Pancreas (tissue), 10 donors: ENCODE measurements around the gene SLC26A8. TPM values are rescaled to one million over a fixed set of nuclear protein-coding genes. Genes with fewer than 3 reads are reported as not detected.

Experiments used
- ATAC-seq, 4 donors: fragments of 200-7000 bp; cut with Tn5 transposase; one replicate each; pipeline versions ENCODE4 v1.8.0 to v1.9.1; 2020; ENCODE audit warnings: mild to moderate bottlenecking in 4 of 4, moderate library complexity in 4 of 4
- DNase-seq, 6 donors: peaks; one replicate each; pipeline ENCODE4 v3.0.0-alpha.2; 2020
- FAIRE-seq: peaks from 2 replicates; lab custom pipeline; 2012; peaks lifted over from hg19 to GRCh38; lab: Jason Lieb, UNC
- H3K27ac ChIP-seq, 4 donors: fragments of 200-600 bp; sonication (generic); 1 replicate in 3 of 4; 2 replicates in 1 of 4; pipeline versions ENCODE4 v1.5.0 to v1.8.0; 2020
- H3K27me3 ChIP-seq, 4 donors: fragments of 200-600 bp; one replicate each; pipeline ENCODE4 v1.8.0; 2021
- H3K36me3 ChIP-seq, 3 donors: fragments of 200-600 bp; sonication (generic) in 1 of 3; one replicate each; pipeline versions ENCODE4 v1.5.0 to v1.8.0; 2020 to 2021
- H3K4me1 ChIP-seq, 3 donors: fragments of 200-600 bp; one replicate each; pipeline ENCODE4 v1.8.0; 2021
- H3K4me3 ChIP-seq, 4 donors: fragments of 200-600 bp; sonication (generic) in 2 of 4; one replicate each; pipeline versions ENCODE4 v1.5.0 to v1.8.0; 2020 to 2021
- H3K9me3 ChIP-seq, 4 donors: fragments of 200-600 bp; one replicate each; pipeline ENCODE4 v1.8.0; 2021
- CTCF ChIP-seq, 4 donors: fragments of 200-600 bp; sonication (generic) in 3 of 4; IDR thresholded peaks; one replicate each; pipeline versions ENCODE4 v1.5.0 to v1.8.0; 2021; ENCODE audit warnings: antibody characterized with exemption in 4 of 4
- WGBS, 2 donors: extraction: QIAGEN DNeasy Blood & Tissue Kit; methylation state at CpG; one replicate each; pipeline ENCODE4 v1.1.7; 2013; 5-methylcytosine and 5-hydroxymethylcytosine counted together
- intact Hi-C, 3 donors: fragments of 100-400 bp; cut with DNase I; formaldehyde crosslinking; loops; one replicate each; pipeline versions ENCODE4 v1.11.1 to v1.14.2; 2022
- polyA plus RNA-seq, 2 donors: library from polyadenylated mRNA; stranded (reverse); fragments of 200-250 nt; gene quantifications; one replicate each; pipeline ENCODE4 v1.2.3, GENCODE V29; 2013
- total RNA-seq, 6 donors: library from RNA; stranded (reverse); fragmentation: NEBNext Ultra II Directional in 4 of 6; extraction: Animal tissue kit (Norgen Biotek cat#: 25700) in 4 of 6; gene quantifications; one replicate each; pipeline versions ENCODE4 v1.2.1 to v1.2.4, GENCODE V29; 2021 to 2023
- donor health status: healthy with polysubstance abuse.
- donor health status: DM: no; HTN: no; CAD: no; lungs with moderate emphysema.
- donor health status: DM: no; HTN: no; CAD: no.
- donor health status: control.
- donor health status: control.
- donor health status: Bipolar disorder and iron deficiency.
- donor health status: DM: yes; HTN: yes; CAD: no.
- donor health status: DM: no; HTN: no; CAD: no.
- donor health status: DM: no; HTN: no; CAD: no.
- donor health status: DM: yes; HTN: yes; CAD: no.

SLC26A8 gene
- total and polyA plus RNA-seq, 8 donors: 0.06 to 0.11 (median 0.07) TPM; not detected in 5

GRCh38 chr6:36054415-36054814 lies 30.0 kb upstream of the SLC26A8 start:
- peaks cover 7 to 23% (median 17%) of the 10 kb centered on the region in 3 donors for H3K4me1 ChIP-seq
- ATAC-seq (no peak), FAIRE-seq (no peak), DNase-seq (no peak)
- intact Hi-C loops: no loop called here
- 84 to 89% methylated on average over 2 of the region's 2 CpGs for WGBS, 2 donors
- no peak overlapping the region for H3K27ac ChIP-seq
- TF ChIP-seq CTCF (IDR thresholded peaks at IDR 0.05): no peak
- no peaks in the 10 kb centered on the region for H3K27me3 ChIP-seq
- H3K4me3 ChIP-seq: no peak overlapping the region
- H3K36me3 ChIP-seq: no peaks in the 10 kb centered on the region
- H3K9me3 ChIP-seq: no peaks in the 10 kb centered on the region

GRCh38 chr6:36053878-36054277 lies 29.4 kb upstream of the SLC26A8 start:
- intact Hi-C loops: no loop called here
- DNase-seq (no peak), ATAC-seq (peak; percentile 55 to 87 (median 76)), FAIRE-seq (no peak)
- WGBS, 2 donors: 10 to 21% methylated on average over 2 of the region's 2 CpGs
- no peak for TF ChIP-seq CTCF (IDR thresholded peaks at IDR 0.05)
- Histone ChIP-seq H3K4me3 (no peak overlapping the region), H3K9me3 (no peaks in the 10 kb centered on the region), H3K4me1 (peaks cover 7 to 23% (median 22%) of the 10 kb centered on the region in 3 donors), H3K36me3 (no peaks in the 10 kb centered on the region), H3K27ac (no peak overlapping the region), H3K27me3 (no peaks in the 10 kb centered on the region)

GRCh38 chr6:36052097-36052496 lies 27.7 kb upstream of the SLC26A8 start:
- FAIRE-seq (no peak), DNase-seq (no peak), ATAC-seq (peak in 2 of 4 donors; percentile 18 to 25)
- Histone ChIP-seq H3K4me3 (no peak overlapping the region), H3K9me3 (no peaks in the 10 kb centered on the region), H3K27me3 (no peaks in the 10 kb centered on the region), H3K27ac (no peak overlapping the region), H3K4me1 (peaks cover 7 to 23% (median 22%) of the 10 kb centered on the region in 3 donors), H3K36me3 (no peaks in the 10 kb centered on the region)
- intact Hi-C loops: no loop called here
- TF ChIP-seq CTCF (IDR thresholded peaks at IDR 0.05): no peak
- 74 to 82% methylated on average over 2 of the region's 2 CpGs for WGBS, 2 donors

GRCh38 chr6:36050947-36051710 lies 26.7 kb upstream of the SLC26A8 start:
- H3K27ac ChIP-seq: no peak overlapping the region

More at GRCh38 chr6:36050947-36051710, 26.7 kb upstream of the SLC26A8 start:
- H3K36me3 ChIP-seq: no peaks in the 10 kb centered on the region
- no peak overlapping the region for H3K4me3 ChIP-seq
- FAIRE-seq (no peak), DNase-seq (no peak), ATAC-seq (peak in 1 of 4 donors; percentile 23)
- H3K4me1 ChIP-seq: peaks cover 7 to 25% (median 23%) of the 10 kb centered on the region in 3 donors
- no peak for TF ChIP-seq CTCF (IDR thresholded peaks at IDR 0.05)
- intact Hi-C loops: no loop called here
- H3K27me3 ChIP-seq: no peaks in the 10 kb centered on the region
- no peaks in the 10 kb centered on the region for H3K9me3 ChIP-seq
- WGBS, 2 donors: 88% methylated on average over 16 of the region's 16 CpGs
